Nephron progenitor cell (in vitro differentiated cells): ENCODE data around the gene COL4A2.

ENCODE experiments used
- DNase-seq: peaks from one replicate; pipeline ENCODE4 v3.0.0; 2021
- H3K27ac Mint-ChIP-seq: 2 replicates; pipeline ENCODE4 v1.8.0; 2021; ENCODE audit warnings: mild to moderate bottlenecking, moderate library complexity, mixed read lengths
- H3K27me3 Mint-ChIP-seq: 2 replicates; pipeline ENCODE4 v1.8.0; 2021; ENCODE audit warnings: mild to moderate bottlenecking, low read depth, mixed read lengths; ENCODE audit not compliant: poor library complexity
- H3K36me3 Mint-ChIP-seq: 2 replicates; pipeline ENCODE4 v1.8.0; 2021; ENCODE audit warnings: low read depth, mixed read lengths
- H3K4me1 Mint-ChIP-seq: 2 replicates; pipeline ENCODE4 v1.8.0; 2021; ENCODE audit warnings: mixed read lengths
- H3K4me3 Mint-ChIP-seq: 2 replicates; pipeline ENCODE4 v1.8.0; 2021; ENCODE audit warnings: mild to moderate bottlenecking, moderate library complexity, mixed read lengths
- H3K9me3 Mint-ChIP-seq: 2 replicates; pipeline ENCODE4 v1.8.0; 2021; ENCODE audit warnings: mild to moderate bottlenecking, moderate library complexity, mixed read lengths
- TF ChIP-seq, protein P1 (sequence below): fragments of 200-600 bp; sonication (generic); IDR thresholded peaks from 2 replicates; pipeline ENCODE4 v1.5.0; 2021; ENCODE audit warnings: antibody characterized with exemption

COL4A2 gene

DNA sequence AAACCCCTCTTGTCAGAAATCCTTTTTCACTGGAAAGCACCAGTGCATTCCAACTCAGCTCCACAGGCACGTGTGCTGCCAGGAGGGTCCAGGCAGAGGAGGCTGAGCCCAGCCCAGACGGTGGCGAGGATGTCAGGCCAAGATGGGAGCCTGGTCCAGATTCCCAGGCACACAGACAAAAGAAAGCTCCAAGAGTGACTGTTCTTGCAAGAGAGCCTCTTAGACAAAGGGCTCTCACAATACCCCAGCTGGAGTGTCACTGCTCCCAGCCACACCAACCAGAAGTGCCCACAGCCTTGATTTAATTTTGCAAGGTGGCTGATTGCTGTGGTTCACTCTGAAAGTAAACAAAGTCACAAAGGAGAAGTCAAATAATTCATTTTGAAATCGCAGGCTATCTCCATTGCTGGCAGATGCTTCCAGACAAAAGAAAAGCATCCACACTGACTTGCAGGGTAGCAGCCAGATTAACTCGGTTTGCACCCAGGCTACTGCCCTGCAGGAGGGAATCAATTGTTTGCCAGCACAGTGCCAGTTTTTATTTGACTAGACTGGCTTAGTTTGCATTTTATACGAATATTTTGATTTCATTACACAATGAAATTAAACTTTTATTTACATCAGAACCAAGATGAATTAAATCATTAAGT lies 159.3 kb downstream of the COL4A2 start:
- TF ChIP-seq, protein P1, sequence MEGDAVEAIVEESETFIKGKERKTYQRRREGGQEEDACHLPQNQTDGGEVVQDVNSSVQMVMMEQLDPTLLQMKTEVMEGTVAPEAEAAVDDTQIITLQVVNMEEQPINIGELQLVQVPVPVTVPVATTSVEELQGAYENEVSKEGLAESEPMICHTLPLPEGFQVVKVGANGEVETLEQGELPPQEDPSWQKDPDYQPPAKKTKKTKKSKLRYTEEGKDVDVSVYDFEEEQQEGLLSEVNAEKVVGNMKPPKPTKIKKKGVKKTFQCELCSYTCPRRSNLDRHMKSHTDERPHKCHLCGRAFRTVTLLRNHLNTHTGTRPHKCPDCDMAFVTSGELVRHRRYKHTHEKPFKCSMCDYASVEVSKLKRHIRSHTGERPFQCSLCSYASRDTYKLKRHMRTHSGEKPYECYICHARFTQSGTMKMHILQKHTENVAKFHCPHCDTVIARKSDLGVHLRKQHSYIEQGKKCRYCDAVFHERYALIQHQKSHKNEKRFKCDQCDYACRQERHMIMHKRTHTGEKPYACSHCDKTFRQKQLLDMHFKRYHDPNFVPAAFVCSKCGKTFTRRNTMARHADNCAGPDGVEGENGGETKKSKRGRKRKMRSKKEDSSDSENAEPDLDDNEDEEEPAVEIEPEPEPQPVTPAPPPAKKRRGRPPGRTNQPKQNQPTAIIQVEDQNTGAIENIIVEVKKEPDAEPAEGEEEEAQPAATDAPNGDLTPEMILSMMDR, result no peak
- Mint-ChIP-seq H3K4me3 (no peak overlapping the region), H3K36me3 (peaks cover 51% of the 10 kb centered on the region), H3K27me3 (no peaks in the 10 kb centered on the region), H3K27ac (no peak overlapping the region), H3K9me3 (no peaks in the 10 kb centered on the region), H3K4me1 (peaks cover 10% of the 10 kb centered on the region)
- DNase-seq, result no peak

DNA sequence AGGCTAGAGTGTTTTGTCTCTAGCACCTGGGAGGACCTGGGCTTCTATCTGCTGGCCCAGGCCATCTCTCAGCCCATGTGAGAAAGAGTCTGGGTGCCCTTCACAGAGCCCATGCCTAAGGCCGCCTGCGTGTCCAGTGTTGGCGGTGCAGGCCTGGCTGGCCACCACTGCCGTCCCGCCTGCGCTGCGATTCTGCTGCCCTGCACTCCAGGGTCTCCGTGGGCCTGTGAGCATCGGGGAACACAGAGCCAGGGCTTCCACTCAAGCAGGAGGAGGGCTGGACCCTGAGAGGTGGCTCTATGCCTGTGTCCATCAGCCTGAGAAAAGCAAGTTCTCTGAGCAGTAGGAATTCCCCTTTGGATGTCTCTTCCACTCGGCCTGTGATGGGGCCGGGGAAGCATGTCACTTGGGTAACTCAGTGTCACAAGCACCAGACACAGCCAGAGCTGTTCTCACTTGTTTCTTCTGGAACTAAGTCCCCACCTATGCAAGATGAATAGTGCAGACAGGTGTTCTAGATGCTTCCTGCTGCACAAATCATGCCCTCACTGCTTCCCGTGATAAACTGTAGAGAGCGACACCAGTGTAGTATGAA lies 160.5 kb downstream of the COL4A2 start:
- H3K27me3 Mint-ChIP-seq, result no peaks in the 10 kb centered on the region
- no peaks in the 10 kb centered on the region for H3K9me3 Mint-ChIP-seq
- no peak overlapping the region for H3K27ac Mint-ChIP-seq
- peaks cover 15% of the 10 kb centered on the region for H3K4me1 Mint-ChIP-seq
- no peak overlapping the region for H3K4me3 Mint-ChIP-seq
- TF ChIP-seq, protein P1, result no peak
- H3K36me3 Mint-ChIP-seq, result peaks cover 52% of the 10 kb centered on the region
- no peak for DNase-seq

- Mint-ChIP-seq H3K9me3 (no peaks in the 10 kb centered on the region), H3K4me3 (no peak overlapping the region), H3K27ac (no peak overlapping the region), H3K27me3 (no peaks in the 10 kb centered on the region), H3K4me1 (peaks cover 15% of the 10 kb centered on the region), H3K36me3 (peaks cover 51% of the 10 kb centered on the region)
- TF ChIP-seq, protein P1, result no peak
- DNase-seq, result no peak
Measured at GRCh38 chr13:110468986-110469495, 162.0 kb downstream of the COL4A2 start.

- no peaks in the 10 kb centered on the region for H3K9me3 Mint-ChIP-seq
- H3K27ac Mint-ChIP-seq, result no peak overlapping the region
- TF ChIP-seq, protein P1, result no peak
- H3K4me3 Mint-ChIP-seq, result no peak overlapping the region
- no peak for DNase-seq
- peaks cover 15% of the 10 kb centered on the region for H3K4me1 Mint-ChIP-seq
- peaks cover 57% of the 10 kb centered on the region for H3K36me3 Mint-ChIP-seq
- no peaks in the 10 kb centered on the region for H3K27me3 Mint-ChIP-seq
Measured at GRCh38 chr13:110469597-110469996, 162.5 kb downstream of the COL4A2 start.

DNA sequence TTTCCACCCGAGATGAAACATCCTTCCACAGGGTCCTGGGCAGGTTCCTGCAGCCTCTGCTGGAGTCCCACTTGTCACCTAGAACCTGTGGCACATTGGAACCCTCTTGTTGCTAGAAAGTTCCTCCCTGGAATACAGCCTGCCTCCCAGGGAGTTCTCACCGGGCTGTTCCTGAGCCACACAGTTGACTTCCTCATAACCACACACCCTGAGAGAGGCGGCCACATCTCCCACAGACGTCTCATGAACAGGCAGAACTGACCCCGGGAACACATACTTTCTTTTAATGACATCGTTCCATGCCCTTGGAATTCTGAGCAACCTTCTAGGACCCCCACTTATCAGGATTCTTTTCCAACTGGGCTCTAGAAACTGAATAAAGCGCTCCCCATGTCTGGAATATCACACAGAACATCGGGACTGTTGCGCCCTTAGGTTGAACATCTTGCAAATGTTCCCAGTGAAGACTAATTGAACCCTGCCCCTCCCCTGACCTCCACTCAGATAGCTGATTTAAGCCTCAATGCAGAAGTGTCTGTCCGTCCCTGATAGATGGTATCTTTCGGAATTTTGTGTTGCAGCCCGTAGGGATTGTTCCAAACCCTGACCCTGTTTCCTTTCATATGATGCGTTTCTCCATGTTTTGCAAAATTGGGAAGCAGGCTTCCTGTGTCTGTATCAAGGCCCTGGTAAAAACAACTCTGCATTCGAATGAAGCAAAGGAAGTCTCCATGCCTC lies 163.4 kb downstream of the COL4A2 start:
- peaks cover 65% of the 10 kb centered on the region for H3K36me3 Mint-ChIP-seq
- peaks cover 15% of the 10 kb centered on the region for H3K4me1 Mint-ChIP-seq
- no peaks in the 10 kb centered on the region for H3K9me3 Mint-ChIP-seq
- no peaks in the 10 kb centered on the region for H3K27me3 Mint-ChIP-seq
- no peak for DNase-seq
- TF ChIP-seq, protein P1, result no peak
- H3K4me3 Mint-ChIP-seq, result no peak overlapping the region
- no peak overlapping the region for H3K27ac Mint-ChIP-seq
